Measurements from ENCODE around the gene JAK1. TPM values are rescaled to one million over a fixed set of nuclear protein-coding genes. Genes with fewer than 3 reads are reported as not detected.
A peak's percentile ranks its signal among the peaks of the same experiment; 100 is the strongest.
"Not testable (repeated sequence)": the region's sequence is repeated elsewhere in the genome, so short reads cannot be mapped to it uniquely, and the experiment has no call there.

JAK1 gene
- total RNA-seq, 1 donor from 2014 or later: 106 TPM

- H3K4me3 ChIP-seq: no peak overlapping the region
- H3K27me3 ChIP-seq (ENCODE audit: low read depth): no peaks in the 10 kb centered on the region
- peak; percentile 86 for TF ChIP-seq CTCF (IDR thresholded peaks at IDR 0.05; ENCODE audit: borderline replicate concordance)
- no peaks in the 10 kb centered on the region for H3K36me3 ChIP-seq
- no peaks in the 10 kb centered on the region for H3K9me3 ChIP-seq (replicated peaks)
- H3K4me1 ChIP-seq: peaks cover 13% of the 10 kb centered on the region
- peak; percentile 26 for DNase-seq
- intact Hi-C loops (cut with micrococcal nuclease): loop anchor here (2.0 to 5.0 kb wide), 3 partner anchors 72 to 557 kb away; no protein-coding TSS in a partner anchor
- H3K27ac ChIP-seq (replicated peaks): no peak overlapping the region
Measured at GRCh38 chr1:64823691-64824476, 142.5 kb downstream of the JAK1 start.

- Histone ChIP-seq H3K36me3 (peaks cover 2% of the 10 kb centered on the region), H3K27me3 (ENCODE audit: low read depth) (no peaks in the 10 kb centered on the region), H3K9me3 (replicated peaks) (no peaks in the 10 kb centered on the region), H3K4me1 (peaks cover 10% of the 10 kb centered on the region), H3K4me3 (no peak overlapping the region), H3K27ac (replicated peaks) (no peak overlapping the region)
- intact Hi-C loops (cut with micrococcal nuclease): loop anchor here (5.0 kb wide), 2 partner anchors 70 to 555 kb away; no protein-coding TSS in a partner anchor
- TF ChIP-seq CTCF (IDR thresholded peaks at IDR 0.05; ENCODE audit: borderline replicate concordance): no peak
- DNase-seq: no peak
Measured at GRCh38 chr1:64822621-64823020, 143.7 kb downstream of the JAK1 start.

GRCh38 chr1:64820572-64820971 lies 145.8 kb downstream of the JAK1 start:
- H3K27ac ChIP-seq (replicated peaks); DNase-seq; H3K4me3 ChIP-seq; H3K4me1 ChIP-seq; H3K27me3 ChIP-seq (ENCODE audit: low read depth); H3K9me3 ChIP-seq (replicated peaks): not testable (repeated sequence)
- intact Hi-C loops (cut with micrococcal nuclease): loop anchor here (5.0 kb wide), 2 partner anchors 68 to 553 kb away; no protein-coding TSS in a partner anchor
- peaks cover 14% of the 10 kb centered on the region for H3K36me3 ChIP-seq

GRCh38 chr1:64817364-64817763 lies 149.0 kb downstream of the JAK1 start:
- intact Hi-C loops (cut with micrococcal nuclease); DNase-seq; H3K4me1 ChIP-seq; H3K9me3 ChIP-seq (replicated peaks); H3K27ac ChIP-seq (replicated peaks); H3K27me3 ChIP-seq (ENCODE audit: low read depth); H3K4me3 ChIP-seq: not testable (repeated sequence)
- peaks cover 25% of the 10 kb centered on the region for H3K36me3 ChIP-seq

GRCh38 chr1:64814427-64814826 lies 151.9 kb downstream of the JAK1 start:
- Histone ChIP-seq H3K9me3 (replicated peaks) (no peaks in the 10 kb centered on the region), H3K4me3 (no peak overlapping the region), H3K36me3 (peaks cover 25% of the 10 kb centered on the region), H3K27me3 (ENCODE audit: low read depth) (no peaks in the 10 kb centered on the region), H3K4me1 (no peaks in the 10 kb centered on the region), H3K27ac (replicated peaks) (no peak overlapping the region)
- intact Hi-C loops (cut with micrococcal nuclease): no loop called here
- TF ChIP-seq CTCF (IDR thresholded peaks at IDR 0.05; ENCODE audit: borderline replicate concordance): no peak
- DNase-seq: no peak

GRCh38 chr1:64811131-64811530 lies 155.2 kb downstream of the JAK1 start:
- no peak overlapping the region for H3K27ac ChIP-seq (replicated peaks)
- peaks cover 6% of the 10 kb centered on the region for H3K4me1 ChIP-seq
- H3K9me3 ChIP-seq (replicated peaks): no peaks in the 10 kb centered on the region
- no peak for DNase-seq
- H3K36me3 ChIP-seq: peaks cover 22% of the 10 kb centered on the region
- intact Hi-C loops (cut with micrococcal nuclease): no loop called here
- no peaks in the 10 kb centered on the region for H3K27me3 ChIP-seq (ENCODE audit: low read depth)
- no peak overlapping the region for H3K4me3 ChIP-seq
- TF ChIP-seq CTCF (IDR thresholded peaks at IDR 0.05; ENCODE audit: borderline replicate concordance): no peak

All from left ventricle myocardium inferior (tissue), 1 donor.